AG09319 (cell line): ENCODE data around the gene ZNF217.
"Not testable (repeated sequence)": the region's sequence is repeated elsewhere in the genome, so short reads cannot be mapped to it uniquely, and the experiment has no call there.

Experiments used
- DNase-seq: peaks from one replicate; pipeline ENCODE4 v3.0.0-alpha.2; 2010; ENCODE audit warnings: low read depth; ENCODE audit errors: extremely low read depth
- CTCF ChIP-seq: IDR thresholded peaks from 2 replicates; pipeline ENCODE4 v1.5.1; 2011; ENCODE audit warnings: low read depth, mild to moderate bottlenecking, inconsistent platforms, low read length, moderate library complexity

The ZNF217 gene

GRCh38 chr20:53522696-53523095 is 70.9 kb downstream of the ZNF217 start:
- DNase-seq = no peak
- TF ChIP-seq CTCF = no peak

GRCh38 chr20:53522026-53522425 is 71.6 kb downstream of the ZNF217 start:
- DNase-seq = no peak
- no peak for TF ChIP-seq CTCF

- not testable (repeated sequence) for DNase-seq
Observed at GRCh38 chr20:53521421-53521820, 72.2 kb downstream of the ZNF217 start.

GRCh38 chr20:53517146-53517545 is 76.5 kb downstream of the ZNF217 start:
- no peak for TF ChIP-seq CTCF
- no peak for DNase-seq
